Karpas-422 (cell line): ENCODE data around the gene ZNF587B. TPM values are rescaled to one million over a fixed set of nuclear protein-coding genes. Genes with fewer than 3 reads are reported as not detected.
"Not testable (repeated sequence)": the region's sequence is repeated elsewhere in the genome, so short reads cannot be mapped to it uniquely, and the experiment has no call there.

Experiments used
- DNase-seq: peaks from one replicate; pipeline ENCODE4 v3.0.0-alpha.2; 2015
- H2AFZ ChIP-seq: fragments of 200-600 bp; sonication (generic); 2 replicates; pipeline ENCODE4 v1.6.1; 2014; ENCODE audit warnings: antibody characterized with exemption, low read length, mixed read lengths
- H3K27ac ChIP-seq: fragments of 200-600 bp; sonication (generic); 2 replicates; pipeline ENCODE4 v1.5.1; 2014; ENCODE audit warnings: mild to moderate bottlenecking, low read length, moderate library complexity
- H3K27me3 ChIP-seq: fragments of 200-600 bp; sonication (generic); 2 replicates; pipeline ENCODE4 v1.6.1; 2014; ENCODE audit warnings: low read length, mixed read lengths
- H3K36me3 ChIP-seq: fragments of 200-600 bp; sonication (generic); 2 replicates; pipeline ENCODE4 v1.6.1; 2014; ENCODE audit warnings: low read length, mixed read lengths; ENCODE audit not compliant: insufficient read depth
- H3K4me1 ChIP-seq: fragments of 200-600 bp; sonication (generic); 2 replicates; pipeline ENCODE4 v1.6.1; 2014; ENCODE audit warnings: mild to moderate bottlenecking, low read length, mixed read lengths
- H3K4me2 ChIP-seq: fragments of 200-600 bp; sonication (generic); 2 replicates; pipeline ENCODE4 v1.6.1; 2014; ENCODE audit warnings: low read length, low read depth, mild to moderate bottlenecking; ENCODE audit not compliant: poor library complexity, severe bottlenecking
- H3K4me3 ChIP-seq: fragments of 200-600 bp; sonication (generic); 2 replicates; pipeline ENCODE4 v1.5.1; 2014; ENCODE audit warnings: mild to moderate bottlenecking, antibody characterized with exemption, low read length, mixed read lengths
- H3K79me2 ChIP-seq: fragments of 200-600 bp; sonication (generic); 2 replicates; pipeline ENCODE4 v1.6.1; 2014; ENCODE audit warnings: mild to moderate bottlenecking, low read length, mixed read lengths
- H3K9ac ChIP-seq: fragments of 200-600 bp; sonication (generic); 2 replicates; pipeline ENCODE4 v1.6.0; 2014; ENCODE audit warnings: low read length
- H3K9me2 ChIP-seq: fragments of 200-600 bp; sonication (generic), shearing (Covaris generic); replicated peaks from 2 replicates; pipeline ENCODE4 v1.6.0; 2014; ENCODE audit warnings: mild to moderate bottlenecking, low read length, moderate library complexity; ENCODE audit not compliant: insufficient read depth
- H3K9me3 ChIP-seq: fragments of 300-700, 200-600 bp; sonication (generic); 2 replicates; pipeline ENCODE4 v1.6.1; 2014; ENCODE audit warnings: low read length, mixed read lengths
- H4K20me1 ChIP-seq: fragments of 200-600 bp; sonication (generic); 2 replicates; pipeline ENCODE4 v1.6.1; 2014; ENCODE audit warnings: mild to moderate bottlenecking, antibody characterized with exemption, low read length, low read depth; ENCODE audit not compliant: insufficient read depth
- total RNA-seq: library from RNA; depleted of rRNA; stranded (reverse); fragments of >200 nt; shearing (Covaris generic); gene quantifications from 2 replicates; pipeline ENCODE4 v1.2.3, GENCODE V29; 2014; ENCODE audit warnings: low replicate concordance; rRNA removed

Gene ZNF587B
- total RNA-seq, 1 experiment from 2014 or later: 16.3 TPM

DNA sequence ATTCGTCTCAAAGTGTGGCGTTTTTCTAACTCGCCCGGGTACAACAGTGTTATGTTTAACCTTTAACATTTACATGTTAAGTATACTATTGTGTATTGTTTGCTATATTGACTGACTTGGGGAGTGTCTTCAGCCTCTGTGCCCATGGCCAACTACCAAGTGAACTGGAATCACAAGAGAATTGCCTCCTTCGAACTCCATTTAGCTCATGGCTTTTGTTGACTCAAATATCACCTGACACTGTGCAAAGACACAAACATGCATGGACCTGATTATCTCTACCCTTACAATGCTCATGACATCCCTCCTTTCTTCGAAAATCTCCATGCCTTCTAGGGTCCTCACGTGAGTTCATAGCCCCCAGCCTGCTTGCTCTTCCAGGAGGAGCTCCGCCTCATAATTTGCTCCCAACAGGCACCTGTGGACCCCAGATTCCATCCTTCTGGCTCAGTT, 58.0 kb downstream of the ZNF587B start:
- Histone ChIP-seq H3K36me3 (peaks cover 39% of the 10 kb centered on the region), H3K4me2 (peak overlapping the region; percentile 56), H3K9me2 (no peaks in the 10 kb centered on the region), H4K20me1 (no peaks in the 10 kb centered on the region), H3K79me2 (peaks cover 53% of the 10 kb centered on the region), H3K27me3 (no peaks in the 10 kb centered on the region), H3K27ac (no peak overlapping the region), H3K4me1 (peaks cover 10% of the 10 kb centered on the region), H3K9ac (peak overlapping the region; percentile 75), H2AFZ (peak overlapping the region; percentile 43; the same call in 1 of the 2 replicates), H3K9me3 (peaks cover 32% of the 10 kb centered on the region), H3K4me3 (peak overlapping the region; percentile 77)
- no peak for DNase-seq

DNA sequence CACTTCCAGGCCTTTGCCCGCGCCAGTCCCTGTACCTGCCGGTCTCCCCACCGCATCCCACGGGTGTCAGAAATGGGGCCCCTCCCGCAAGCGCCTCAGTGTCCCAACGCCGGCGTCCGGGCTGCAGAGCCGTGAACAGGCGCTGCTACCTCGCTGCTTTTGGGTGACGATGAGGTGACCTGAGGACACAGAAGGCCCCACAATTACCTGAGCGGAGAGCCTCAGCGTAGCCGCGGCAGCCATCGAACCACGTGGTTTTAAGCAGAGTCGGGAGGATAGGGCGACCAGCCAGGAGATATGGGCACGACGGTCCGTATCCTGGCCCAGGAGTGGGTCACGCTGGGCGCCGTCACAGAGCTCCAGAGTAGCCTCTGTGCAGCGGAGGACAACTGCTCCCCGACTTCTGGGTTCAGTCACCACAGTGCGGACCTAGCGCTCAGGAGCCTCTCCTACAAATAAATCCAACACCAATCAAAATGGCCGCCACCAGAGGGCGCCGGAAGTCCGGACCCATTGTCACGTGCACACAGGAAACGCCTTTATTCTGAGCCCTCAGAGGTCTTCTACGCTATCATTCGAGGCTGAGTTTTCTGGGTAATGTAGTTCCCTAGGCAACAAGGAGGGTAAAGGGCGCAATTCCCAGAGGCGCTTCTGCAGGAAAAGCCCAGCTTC, 58.6 kb downstream of the ZNF587B start, which contains the start of gene ZNF814:
Gene ZNF814, minus strand, starts transcription at position 478 of the 672 bp plus-strand sequence. Its CDS starts 235 bp downstream, at position 243.
- Histone ChIP-seq H4K20me1 (no peaks in the 10 kb centered on the region), H3K9me3 (peaks cover 31% of the 10 kb centered on the region), H3K4me3 (peak within 1 kb of the TSS; percentile 77), H3K9me2 (no peaks in the 10 kb centered on the region), H2AFZ (peak within 1 kb of the TSS; percentile 57; the same call in 1 of the 2 replicates), H3K36me3 (peaks cover 37% of the 10 kb centered on the region), H3K79me2 (peaks cover 48% of the 10 kb centered on the region), H3K4me2 (peak within 1 kb of the TSS; percentile 56), H3K4me1 (peaks cover 10% of the 10 kb centered on the region), H3K27ac (no peak within 1 kb of the TSS), H3K27me3 (no peaks in the 10 kb centered on the region), H3K9ac (peak within 1 kb of the TSS; percentile 75)
- DNase-seq: peak; percentile 94

- H3K4me1 ChIP-seq, H2AFZ ChIP-seq, H3K9ac ChIP-seq, H3K9me2 ChIP-seq, DNase-seq, H4K20me1 ChIP-seq, H3K27ac ChIP-seq, H3K4me2 ChIP-seq, H3K4me3 ChIP-seq, H3K27me3 ChIP-seq: not testable (repeated sequence)
- peaks cover 28% of the 10 kb centered on the region for H3K79me2 ChIP-seq
- peaks cover 21% of the 10 kb centered on the region for H3K9me3 ChIP-seq
- H3K36me3 ChIP-seq: peaks cover 18% of the 10 kb centered on the region
Observed at GRCh38 chr19:57890706-57891105, 60.6 kb downstream of the ZNF587B start.

Other genes starting within 250 kb of the ZNF587B start
- 0.11 TPM in 2 replicates for gene ZIK1, start 246.2 kb upstream of the ZNF587B start, total RNA-seq
- 5.2 and 7.7 TPM in 2 replicates for gene ZNF530, start 230.4 kb upstream of the ZNF587B start, total RNA-seq
- 13.7 and 23.4 TPM in 2 replicates for gene ZNF134, start 216.1 kb upstream of the ZNF587B start, total RNA-seq
- 21.8 and 22.2 TPM in 2 replicates for gene ZNF211, start 197.1 kb upstream of the ZNF587B start, total RNA-seq
- not detected in 2 replicates for gene ZSCAN4, start 161.4 kb upstream of the ZNF587B start, total RNA-seq
- gene ZNF551, start 148.3 kb upstream of the ZNF587B start, total RNA-seq: 17.0 and 20.9 TPM in 2 replicates
- 0.11 TPM in 1 of 2 replicates, not detected in the other for gene ZNF154, start 121.1 kb upstream of the ZNF587B start, total RNA-seq
- 5.5 and 9.3 TPM in 2 replicates for gene ZNF671, start 102.7 kb upstream of the ZNF587B start, total RNA-seq
- 13.1 and 33.4 TPM in 2 replicates for gene ZNF776, start 83.5 kb upstream of the ZNF587B start, total RNA-seq
- gene ZNF586, start 60.6 kb upstream of the ZNF587B start, total RNA-seq: 33.7 and 35.9 TPM in 2 replicates
- gene ZNF552, start 15.4 kb upstream of the ZNF587B start, total RNA-seq: 17.7 and 20.3 TPM in 2 replicates
- 22.2 and 36.4 TPM in 2 replicates for gene ZNF587, start 19.6 kb downstream of the ZNF587B start, total RNA-seq
- gene ZNF814, start 58.7 kb downstream of the ZNF587B start, total RNA-seq: 16.3 and 24.2 TPM in 2 replicates
- gene ZNF417, start 86.3 kb downstream of the ZNF587B start, total RNA-seq: 12.3 TPM in 2 replicates
- gene ZNF418, start 105.1 kb downstream of the ZNF587B start, total RNA-seq: 0.14 and 0.22 TPM in 2 replicates
- 0.75 and 3.8 TPM in 2 replicates for gene ZNF256, start 117.4 kb downstream of the ZNF587B start, total RNA-seq
- 0.56 and 1.4 TPM in 2 replicates for gene C19orf18, start 144.2 kb downstream of the ZNF587B start, total RNA-seq
- gene ZNF606, start 172.5 kb downstream of the ZNF587B start, total RNA-seq: 7.8 and 10.8 TPM in 2 replicates
- not detected in 2 replicates for gene ZSCAN1, start 203.7 kb downstream of the ZNF587B start, total RNA-seq
- gene ZNF135, start 229.0 kb downstream of the ZNF587B start, total RNA-seq: not detected in 2 replicates